Measurements from ENCODE around the gene YWHAB.
"Not testable (repeated sequence)": the region's sequence is repeated elsewhere in the genome, so short reads cannot be mapped to it uniquely, and the experiment has no call there.

YWHAB gene

DNA sequence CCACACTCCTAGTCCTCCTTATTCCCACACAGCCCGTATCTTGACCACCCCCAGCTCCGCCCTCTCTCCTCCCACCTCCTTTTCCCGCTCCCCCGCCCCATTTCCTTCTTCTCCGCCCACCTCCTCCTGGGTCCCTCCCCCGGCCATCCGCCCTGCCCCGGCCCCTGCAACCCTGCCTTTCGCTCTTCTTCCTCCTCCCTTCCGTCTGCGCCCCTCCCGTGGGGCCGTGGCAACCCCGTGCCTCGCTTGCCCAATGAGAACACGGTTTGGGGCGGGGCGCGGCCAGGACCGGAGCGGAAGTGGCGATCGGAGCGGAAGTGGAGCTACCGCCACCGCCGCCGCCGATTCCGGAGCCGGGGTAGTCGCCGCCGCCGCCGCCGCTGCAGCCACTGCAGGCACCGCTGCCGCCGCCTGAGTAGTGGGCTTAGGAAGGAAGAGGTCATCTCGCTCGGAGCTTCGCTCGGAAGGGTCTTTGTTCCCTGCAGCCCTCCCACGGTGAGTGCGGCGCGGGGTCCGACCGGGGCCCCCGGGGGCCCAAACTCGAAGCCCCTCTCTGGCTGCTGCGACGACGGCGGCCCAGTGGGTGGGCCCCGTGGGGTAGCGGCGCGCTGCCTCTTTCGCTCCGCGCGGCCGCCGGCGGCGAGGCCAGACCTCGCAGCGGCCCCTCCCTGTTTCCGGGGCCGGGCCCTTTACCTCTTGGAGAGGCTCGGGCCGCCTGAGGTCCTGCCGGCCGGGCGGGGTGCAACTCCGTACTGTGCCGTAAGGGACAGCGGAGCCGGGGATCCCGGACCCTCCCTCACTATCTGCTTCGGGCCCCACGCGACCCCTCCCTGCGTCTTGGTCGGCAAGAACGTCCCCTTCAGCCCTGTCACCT lies at the start of gene YWHAB:
TSS of gene YWHAB (plus strand) at position 314 of the 874 bp plus-strand sequence. CDS start 15,829 bp downstream, outside the sequence.
- DNase-seq = peak; percentile 98

- no peak for DNase-seq
Observed at GRCh38 chr20:44836601-44837120, 48.8 kb upstream of the YWHAB start.

DNA sequence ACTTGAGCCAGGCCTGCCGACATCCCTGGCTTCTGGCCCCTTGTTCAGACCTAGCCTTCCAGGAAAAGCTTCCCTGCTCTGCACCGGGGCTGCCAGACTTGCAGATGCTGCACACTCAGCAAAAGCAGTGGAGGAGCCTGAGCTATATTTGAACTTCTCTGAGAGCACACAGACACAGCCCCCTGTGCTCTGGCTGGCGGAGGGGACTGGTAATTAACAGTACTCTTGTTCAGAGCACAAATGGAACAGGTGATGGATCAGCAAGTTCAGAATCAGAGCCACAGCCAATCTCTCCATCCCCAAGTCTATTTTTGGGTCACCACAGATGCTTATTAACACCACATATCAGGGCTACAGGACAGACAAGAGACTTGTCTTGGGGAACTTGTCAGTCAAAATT lies 47.6 kb upstream of the YWHAB start:
- no peak for DNase-seq

- DNase-seq = no peak
Observed at GRCh38 chr20:44838521-44838920, 47.0 kb upstream of the YWHAB start.

GRCh38 chr20:44839481-44839880 lies 46.0 kb upstream of the YWHAB start:
- no peak for DNase-seq

DNA sequence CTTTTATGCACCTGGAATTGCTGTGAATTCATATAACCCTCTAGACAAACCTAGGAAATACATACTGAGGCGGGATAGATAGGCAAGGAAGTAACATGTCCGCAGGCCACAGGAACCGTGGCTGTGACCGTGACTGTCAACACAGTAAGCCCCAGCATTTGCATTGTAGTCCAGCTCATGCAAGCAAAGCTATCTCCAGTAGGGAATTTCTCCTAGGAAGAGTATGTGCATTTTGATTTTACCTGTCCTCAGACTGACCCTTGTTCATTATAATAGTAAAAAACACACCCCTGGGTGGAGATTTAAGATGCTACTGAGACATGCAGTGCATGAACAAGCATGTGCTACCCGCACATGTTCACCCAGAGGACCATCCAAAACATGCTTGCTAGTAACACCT lies 44.7 kb upstream of the YWHAB start:
- no peak for DNase-seq

GRCh38 chr20:44841955-44842354 lies 43.5 kb upstream of the YWHAB start:
- no peak for DNase-seq

- no peak for DNase-seq
Observed at GRCh38 chr20:44843876-44844275, 41.6 kb upstream of the YWHAB start.

DNA sequence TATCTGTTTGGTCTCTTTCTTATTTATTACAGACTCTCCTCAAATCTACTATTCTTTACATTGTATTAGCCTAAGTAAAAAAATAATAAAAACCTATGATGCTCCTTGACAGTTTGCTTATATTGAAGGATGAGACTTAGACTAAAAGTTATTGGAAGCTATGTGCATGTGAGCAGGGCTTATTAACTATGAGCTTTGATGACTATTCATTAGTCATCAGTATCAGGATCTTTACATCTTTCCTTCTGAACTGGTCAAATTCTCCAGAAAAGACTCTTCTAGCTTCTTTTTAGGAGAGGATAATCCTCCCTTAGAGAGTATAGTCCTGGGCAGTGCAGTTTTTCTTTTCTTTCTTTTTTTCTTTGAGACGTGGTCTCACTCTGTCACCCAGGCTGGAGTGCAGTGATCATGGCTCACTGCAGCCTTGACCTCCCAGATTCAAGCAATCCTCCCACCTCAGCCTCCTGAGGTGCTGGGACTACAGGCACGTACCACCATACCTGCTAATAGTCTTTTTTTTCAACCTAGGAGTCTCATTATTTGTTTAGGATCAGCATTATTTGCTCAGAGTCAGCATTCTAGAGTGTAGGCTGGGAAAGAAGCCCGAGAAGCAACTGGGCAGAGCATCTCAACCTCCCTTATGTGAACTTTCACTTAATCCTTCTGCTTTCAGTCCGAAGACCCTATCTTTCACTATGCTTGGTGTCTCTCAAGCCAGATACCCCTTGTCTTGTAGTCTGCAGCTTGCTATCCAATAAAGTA lies 37.1 kb upstream of the YWHAB start:
- DNase-seq = no peak

DNA sequence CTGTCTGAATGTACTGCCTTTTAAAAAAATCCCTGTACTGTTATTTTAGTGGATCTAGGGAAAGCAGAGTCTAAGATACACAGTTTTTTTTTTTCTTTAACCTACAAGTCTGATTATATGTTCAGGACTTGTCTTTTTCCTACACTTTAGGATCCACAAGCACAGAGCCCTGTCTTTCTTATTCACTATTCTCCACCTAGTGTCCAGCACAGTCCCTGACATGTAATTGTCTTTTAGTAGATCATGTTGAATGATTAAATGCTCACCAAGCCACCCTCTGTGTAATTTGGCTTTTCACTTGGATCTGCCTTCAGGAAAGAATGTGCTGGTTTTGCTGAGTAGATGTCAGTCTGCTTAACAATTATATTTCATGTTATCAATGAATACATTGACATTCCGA lies 35.8 kb upstream of the YWHAB start:
- no peak for DNase-seq

DNA sequence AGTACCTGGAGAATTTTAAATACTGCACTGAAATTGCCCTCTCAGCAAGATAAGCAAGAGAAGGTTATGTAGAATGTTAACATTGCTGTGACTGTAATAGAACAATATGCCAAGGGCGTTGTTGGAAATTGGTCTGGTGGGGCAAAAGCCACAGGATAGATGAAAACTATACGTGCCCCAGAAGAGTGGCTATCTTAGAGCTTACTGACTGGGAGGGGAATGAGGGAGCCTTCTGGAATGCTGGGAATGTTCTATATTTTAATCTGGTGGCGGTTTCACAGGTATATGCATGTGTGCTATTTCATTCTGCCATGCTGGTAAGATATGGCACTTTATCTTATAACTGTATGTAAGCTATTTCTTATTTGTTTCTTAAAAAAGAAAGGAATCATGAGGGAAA lies 35.2 kb upstream of the YWHAB start:
- DNase-seq = no peak

GRCh38 chr20:44850837-44851236 lies 34.7 kb upstream of the YWHAB start:
- DNase-seq = no peak

- no peak for DNase-seq
Observed at GRCh38 chr20:44851545-44851944, 34.0 kb upstream of the YWHAB start.

GRCh38 chr20:44856442-44856841 lies 29.1 kb upstream of the YWHAB start:
- DNase-seq = no peak

DNA sequence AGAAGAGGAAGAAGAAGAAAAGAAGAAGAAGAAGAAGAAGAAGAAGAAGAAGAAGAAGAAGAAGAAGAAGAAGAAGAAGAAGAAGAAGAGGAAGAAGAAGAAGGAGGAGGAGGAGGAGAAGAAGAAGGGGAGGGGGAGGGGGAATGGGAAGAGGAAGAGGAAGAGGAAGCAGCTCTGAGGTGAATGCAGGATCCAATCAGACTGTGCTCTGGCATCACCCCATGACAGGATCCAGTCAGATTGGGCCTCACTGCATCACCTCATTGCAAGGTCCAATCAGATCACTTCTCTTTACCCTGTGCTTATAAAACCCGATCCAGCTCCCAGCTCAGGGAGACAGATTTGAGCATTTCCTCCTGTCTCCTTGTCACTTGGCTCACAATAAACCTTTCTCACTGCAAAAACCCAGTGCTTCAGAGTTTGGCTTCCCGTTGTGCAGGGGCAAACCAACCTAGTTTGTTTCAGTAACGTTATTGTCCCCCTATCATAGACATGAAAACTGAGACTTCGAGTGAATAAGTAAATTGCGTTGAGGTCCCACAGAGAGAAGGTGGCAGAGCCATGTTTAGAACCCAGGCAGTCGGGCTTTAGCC lies 28.6 kb upstream of the YWHAB start:
- DNase-seq = no peak

DNA sequence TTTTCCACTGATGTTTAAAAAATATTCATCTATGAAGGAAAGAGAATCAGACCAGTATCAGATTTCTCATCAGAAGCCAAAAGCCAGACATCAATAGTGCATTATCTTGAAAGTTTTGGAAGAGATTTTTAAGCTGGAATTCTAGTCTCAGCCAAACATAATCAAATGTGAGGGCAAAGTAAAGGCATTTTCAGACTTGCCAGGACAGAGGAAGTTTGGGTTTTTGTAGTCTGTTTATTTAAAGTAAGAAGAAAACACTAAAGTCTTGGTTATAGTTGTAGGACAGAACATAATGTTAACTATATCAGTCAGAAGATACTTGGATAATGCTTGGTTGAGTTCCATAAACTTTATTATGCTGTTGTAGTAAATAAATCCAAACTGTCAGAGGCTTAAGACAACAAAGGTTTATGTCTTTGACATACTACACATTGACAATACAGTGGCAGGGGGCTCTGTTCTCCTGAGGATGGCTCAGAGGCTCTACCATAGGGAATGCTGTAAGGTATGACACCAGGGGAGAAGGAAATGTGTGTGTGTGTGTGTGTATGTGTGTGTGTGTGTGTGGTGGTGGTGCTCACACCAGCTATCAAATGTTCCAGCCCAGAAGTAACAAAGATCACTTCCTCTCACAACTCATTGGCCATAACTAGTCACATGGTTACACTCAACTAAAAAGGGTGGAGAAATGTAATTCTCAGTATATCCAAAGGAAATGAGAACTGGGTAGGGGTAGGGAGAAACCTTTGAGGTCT lies 26.7 kb upstream of the YWHAB start:
- no peak for DNase-seq

- DNase-seq = no peak
Observed at GRCh38 chr20:44861531-44862006, 23.9 kb upstream of the YWHAB start.

DNA sequence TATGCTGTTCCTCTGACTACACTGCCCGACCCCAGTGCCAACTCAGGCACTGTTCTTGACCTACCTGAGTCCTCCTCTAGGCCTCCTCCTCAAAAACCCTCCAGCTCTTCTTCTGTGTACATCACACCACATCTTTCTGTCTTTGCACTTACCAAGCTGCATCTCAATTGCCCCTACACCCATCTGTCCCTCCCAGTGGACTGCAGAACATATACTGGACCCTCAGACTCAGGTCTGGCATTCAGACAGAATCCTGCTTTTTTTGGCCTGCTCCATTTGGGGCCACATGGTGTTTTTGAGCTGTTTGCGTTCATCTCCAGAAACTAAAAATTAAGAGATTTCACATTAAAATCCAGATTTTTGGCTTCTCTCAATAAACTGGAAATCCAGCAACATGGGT lies 23.2 kb upstream of the YWHAB start:
- no peak for DNase-seq

DNA sequence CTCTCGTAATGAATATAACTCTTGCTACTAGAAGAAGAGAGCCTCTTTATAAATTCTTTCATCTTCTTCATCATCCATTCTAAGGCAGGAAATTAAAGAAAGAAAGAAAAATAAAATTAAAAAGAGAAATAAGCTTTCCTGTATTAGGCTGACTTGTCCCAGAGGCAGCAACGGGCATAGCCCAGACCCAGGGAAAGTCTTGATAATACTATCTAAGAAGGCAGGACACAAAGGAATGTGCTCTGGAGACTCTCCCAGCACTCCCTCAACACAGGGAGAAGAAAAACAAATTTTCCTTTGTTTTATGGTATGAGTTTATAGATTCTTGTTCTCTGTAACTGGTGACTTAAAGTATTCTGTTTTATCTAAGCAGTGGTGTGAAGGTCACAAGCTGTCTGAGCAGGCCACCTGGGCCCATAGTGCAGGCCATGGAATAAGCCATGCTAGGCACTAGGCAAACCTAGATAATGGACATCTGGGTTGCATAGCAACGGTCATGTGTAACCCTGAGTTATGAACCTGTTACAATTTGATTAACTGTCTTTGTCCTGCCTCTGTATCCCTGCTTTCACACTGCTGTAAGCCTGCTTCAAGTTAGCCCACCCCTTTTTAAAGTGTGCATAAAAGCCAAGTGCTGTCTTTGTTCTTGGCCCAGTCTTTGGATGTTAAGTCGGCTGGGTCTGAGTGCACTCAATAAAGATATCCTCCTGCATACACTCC lies 22.0 kb upstream of the YWHAB start:
- not testable (repeated sequence) for DNase-seq

- not testable (repeated sequence) for DNase-seq
Observed at GRCh38 chr20:44864493-44864892, 21.0 kb upstream of the YWHAB start.

DNA sequence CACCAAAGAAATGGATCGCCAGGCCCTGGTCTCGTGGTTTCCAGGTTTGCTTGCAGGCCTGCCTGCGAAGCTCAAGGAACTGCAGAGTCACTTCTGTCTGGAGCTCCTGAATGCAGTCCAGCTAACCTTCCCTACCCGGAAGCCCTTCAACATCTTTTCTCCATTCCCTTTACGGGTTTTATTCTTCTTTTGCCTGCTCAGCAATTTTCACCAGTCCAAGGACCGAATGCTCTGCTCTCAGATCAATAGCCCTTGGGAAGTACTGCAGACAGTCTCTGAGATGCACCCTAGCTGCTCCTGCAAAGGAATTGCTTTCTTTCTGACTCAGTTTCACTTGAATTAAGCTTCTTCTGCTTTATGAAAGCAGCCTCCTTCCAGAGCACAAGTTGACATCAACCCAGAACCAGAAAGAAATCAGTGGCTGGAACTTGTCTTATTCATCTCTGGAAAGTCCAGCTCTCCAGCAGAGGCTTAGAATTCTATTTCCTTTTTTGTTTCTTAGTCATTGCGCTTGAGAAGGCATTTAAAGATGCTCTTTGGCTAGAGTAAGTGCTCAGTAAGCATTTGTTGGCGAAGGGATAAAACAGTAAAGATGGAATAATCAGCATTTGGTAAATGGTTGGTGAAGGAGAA lies 18.7 kb upstream of the YWHAB start:
- DNase-seq = no peak
